GM23338 (cell line): ENCODE data around the gene TBC1D16. TPM values are rescaled to one million over a fixed set of nuclear protein-coding genes. Genes with fewer than 3 reads are reported as not detected.

Experiments used
- ATAC-seq: fragments of 200-7000 bp; cut with Tn5 transposase; 3 replicates; pipeline ENCODE4 v1.9.1; 2020
- DNase-seq: peaks from one replicate; pipeline ENCODE4 v3.0.0-alpha.2; 2015; ENCODE audit warnings: low spot score
- H2AFZ ChIP-seq: fragments of 200-600 bp; sonication (generic); 2 replicates; pipeline ENCODE4 v1.8.0; 2016; ENCODE audit warnings: antibody characterized with exemption, mild to moderate bottlenecking, moderate library complexity
- H3F3A ChIP-seq: fragments of 200-600 bp; sonication (generic); replicated peaks from 2 replicates; pipeline ENCODE4 v1.8.0; 2017; ENCODE audit warnings: antibody characterized with exemption, mixed run types, low read depth
- H3K27ac ChIP-seq: fragments of 200-600 bp; sonication (generic); 2 replicates; pipeline ENCODE4 v1.6.1; 2016; ENCODE audit warnings: low read depth
- H3K27me3 ChIP-seq: fragments of 200-600 bp; sonication (generic); 2 replicates; pipeline ENCODE4 v1.8.0; 2016; ENCODE audit warnings: mild to moderate bottlenecking, mixed run types, moderate library complexity; ENCODE audit not compliant: insufficient read depth
- H3K36me3 ChIP-seq: fragments of 200-600 bp; sonication (generic); 2 replicates; pipeline ENCODE4 v1.8.0; 2016; ENCODE audit warnings: mild to moderate bottlenecking; ENCODE audit not compliant: insufficient read depth
- H3K4me1 ChIP-seq: fragments of 200-600 bp; sonication (generic); 2 replicates; pipeline ENCODE4 v1.8.0; 2016; ENCODE audit warnings: mild to moderate bottlenecking, moderate library complexity; ENCODE audit not compliant: insufficient read depth
- H3K4me2 ChIP-seq: fragments of 200-600 bp; sonication (generic); 2 replicates; pipeline ENCODE4 v1.7.1; 2017; ENCODE audit warnings: mixed run types
- H3K4me3 ChIP-seq: fragments of 200-600 bp; sonication (generic); 2 replicates; pipeline ENCODE4 v1.6.1; 2016; ENCODE audit warnings: mixed run types
- H3K79me2 ChIP-seq: fragments of 200-600 bp; sonication (generic); replicated peaks from 2 replicates; pipeline ENCODE4 v1.8.0; 2017; ENCODE audit warnings: mild to moderate bottlenecking; ENCODE audit not compliant: insufficient read depth
- H3K9me2 ChIP-seq: fragments of 200-600 bp; sonication (generic); 2 replicates; pipeline ENCODE4 v1.8.0; 2017; ENCODE audit not compliant: insufficient read depth
- H4K20me1 ChIP-seq: fragments of 200-600 bp; sonication (generic); replicated peaks from 2 replicates; pipeline ENCODE4 v1.8.0; 2017; ENCODE audit warnings: mild to moderate bottlenecking; ENCODE audit not compliant: insufficient read depth
- H3K27ac Mint-ChIP-seq: 2 replicates; pipeline ENCODE4 v1.8.0; 2020; ENCODE audit warnings: inconsistent platforms, mild to moderate bottlenecking, moderate library complexity, mixed read lengths
- H3K27me3 Mint-ChIP-seq: 3 replicates; pipeline ENCODE4 v1.8.0; 2022; ENCODE audit warnings: low read depth, mild to moderate bottlenecking, moderate library complexity, mixed read lengths, inconsistent platforms; ENCODE audit not compliant: insufficient read depth, poor library complexity
- H3K36me3 Mint-ChIP-seq: 3 replicates; pipeline ENCODE4 v1.8.0; 2021; ENCODE audit warnings: low read depth, mild to moderate bottlenecking, inconsistent platforms, moderate library complexity, mixed read lengths
- H3K4me1 Mint-ChIP-seq: 3 replicates; pipeline ENCODE4 v1.8.0; 2020; ENCODE audit warnings: mild to moderate bottlenecking, inconsistent platforms, mixed read lengths
- H3K4me3 Mint-ChIP-seq: 3 replicates; pipeline ENCODE4 v1.8.0; 2021; ENCODE audit warnings: moderate library complexity, mild to moderate bottlenecking, inconsistent platforms, mixed read lengths
- H3K9me3 Mint-ChIP-seq: 3 replicates; pipeline ENCODE4 v1.8.0; 2020; ENCODE audit warnings: moderate library complexity, mild to moderate bottlenecking, inconsistent platforms, mixed read lengths
- CREB1 ChIP-seq: fragments of 250-450 bp; sonication (Bioruptor Pico); IDR thresholded peaks from 2 replicates; pipeline ENCODE4 v1.5.0; 2020; ENCODE audit warnings: low read depth, mild to moderate bottlenecking, moderate library complexity
- EZH2 ChIP-seq: fragments of 200-600 bp; sonication (generic); IDR thresholded peaks from one replicate; pipeline ENCODE4 v1.8.0; 2017; ENCODE audit warnings: antibody characterized with exemption, mild to moderate bottlenecking, low read depth; ENCODE audit not compliant: unreplicated experiment
- EZH2phosphoT487 ChIP-seq: fragments of 200-600 bp; sonication (generic); IDR thresholded peaks from one replicate; pipeline ENCODE4 v1.8.1; 2018; ENCODE audit warnings: antibody characterized with exemption; ENCODE audit not compliant: unreplicated experiment
- NANOG ChIP-seq: IDR thresholded peaks from 2 replicates; pipeline ENCODE4 v1.6.1; 2016; ENCODE audit warnings: antibody characterized with exemption, borderline replicate concordance
- POLR2AphosphoS5 ChIP-seq: IDR thresholded peaks from 2 replicates; pipeline ENCODE4 v1.6.1; 2016; ENCODE audit warnings: antibody characterized with exemption, low read depth
- STAT1 ChIP-seq: IDR thresholded peaks from one replicate; pipeline ENCODE4 v1.6.1; 2016; ENCODE audit warnings: antibody characterized with exemption; ENCODE audit not compliant: unreplicated experiment
- ZNF114 ChIP-seq: fragments of 250-450 bp; sonication (Bioruptor Pico); IDR thresholded peaks from 2 replicates; pipeline ENCODE4 v1.5.0; 2020; ENCODE audit warnings: mild to moderate bottlenecking, moderate library complexity
- ZNF331 ChIP-seq: fragments of 250-450 bp; sonication (Bioruptor Pico); IDR thresholded peaks from 2 replicates; pipeline ENCODE4 v1.5.0; 2020; ENCODE audit warnings: low read depth, mild to moderate bottlenecking, moderate library complexity
- polyA plus RNA-seq: library from polyadenylated mRNA; unstranded; fragments of >200 nt; fragmentation: Nextera tagmentation; extraction: Ambion mirVana; gene quantifications from 2 replicates; pipeline ENCODE4 v1.2.1, GENCODE V29; 2016
- total RNA-seq: library from RNA; depleted of rRNA; stranded (reverse); fragments of >200 nt; shearing (Covaris generic); gene quantifications from 2 replicates; pipeline ENCODE4 v1.2.3, GENCODE V29; 2014
- TF ChIP-seq, protein P1 (sequence below): IDR thresholded peaks from one replicate; pipeline ENCODE4 v1.6.1; 2018; ENCODE audit warnings: antibody characterized with exemption; ENCODE audit not compliant: unreplicated experiment
- TF ChIP-seq, protein P2 (sequence below), 2 experiments: fragments of 200-600 bp in 1 of 2; sonication (generic) in 1 of 2; conservative IDR thresholded peaks; 2 replicates each; pipeline versions ENCODE4 v1.5.1 to v1.6.1; 2016 to 2017; ENCODE audit warnings: antibody characterized with exemption in 2 of 2, low read depth in 2 of 2, mild to moderate bottlenecking in 2 of 2, moderate library complexity in 1 of 2

Gene TBC1D16
- total and polyA plus RNA-seq, 2 experiments from 2014 or later: 16.7 to 104 TPM

DNA sequence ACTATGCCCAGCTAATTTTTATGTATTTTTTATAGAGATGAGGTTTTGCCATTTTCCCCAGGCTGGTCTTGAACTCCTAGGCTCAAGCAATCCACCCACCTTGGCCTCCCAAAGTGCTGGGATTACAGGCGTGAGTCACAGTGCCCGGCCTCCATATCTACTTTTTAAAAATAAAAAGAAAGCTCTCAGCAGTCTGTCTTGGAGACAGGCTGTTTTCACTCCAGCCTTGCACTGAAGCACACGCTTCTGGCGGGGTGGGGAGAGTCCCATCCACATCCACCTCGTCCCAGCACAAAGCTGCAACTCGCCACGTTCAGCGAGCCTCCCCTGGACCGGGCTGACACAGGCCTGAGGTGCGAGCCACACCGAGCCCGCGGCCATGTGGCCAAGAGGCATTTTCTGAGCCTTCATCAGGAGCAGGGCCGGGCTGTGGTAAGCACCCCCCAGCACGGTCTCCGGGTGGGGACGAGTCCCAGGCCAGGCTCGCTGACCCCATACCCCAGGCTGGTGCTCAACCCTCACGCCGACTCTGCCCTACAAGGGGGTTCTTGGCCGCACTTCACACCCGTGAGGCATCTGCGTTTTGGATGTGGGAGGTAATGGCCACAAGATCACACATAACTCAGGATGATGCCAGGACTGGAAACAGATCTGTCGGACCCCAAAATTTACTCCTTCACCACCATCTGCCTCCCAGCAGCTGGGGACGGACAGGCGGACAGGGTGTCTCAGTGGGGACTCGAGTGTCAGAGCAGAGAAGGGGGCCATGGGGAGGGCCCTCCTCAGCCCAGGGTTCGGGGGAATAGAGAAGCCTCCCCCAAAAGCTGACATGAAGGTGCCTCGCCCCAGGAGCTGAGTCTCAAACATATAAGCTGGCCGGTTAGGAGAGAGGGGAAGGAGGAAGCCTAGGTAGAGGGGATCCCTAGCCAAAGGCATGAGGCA lies 28.6 kb downstream of the TBC1D16 start:
- Mint-ChIP-seq H3K36me3 (peaks cover 13% of the 10 kb centered on the region), H3K4me1 (peaks cover 11% of the 10 kb centered on the region), H3K27ac (no peak overlapping the region), H3K9me3 (no peaks in the 10 kb centered on the region), H3K4me3 (no peak overlapping the region; the same call in 2 of the 3 replicates), H3K27me3 (peaks cover 11% of the 10 kb centered on the region)
- Histone ChIP-seq H3K9me2 (no peaks in the 10 kb centered on the region), H3K27ac (no peak overlapping the region; the same call in 1 of the 2 replicates), H2AFZ (no peak overlapping the region), H3K27me3 (no peaks in the 10 kb centered on the region), H3K4me2 (peak overlapping the region; percentile 85), H4K20me1 (peaks cover 4% of the 10 kb centered on the region), H3K4me3 (no peak overlapping the region), H3K79me2 (peaks cover 20% of the 10 kb centered on the region), H3K4me1 (peaks cover 8% of the 10 kb centered on the region), H3K36me3 (no peaks in the 10 kb centered on the region), H3F3A (peaks cover 5% of the 10 kb centered on the region; the same call in 1 of the 2 replicates)
- TF ChIP-seq POLR2AphosphoS5 (0 out of 2 replicates have a peak, but pooled peaks have one; percentile 2), EZH2 (no peak)
- DNase-seq: no peak
- no peak for ATAC-seq

DNA sequence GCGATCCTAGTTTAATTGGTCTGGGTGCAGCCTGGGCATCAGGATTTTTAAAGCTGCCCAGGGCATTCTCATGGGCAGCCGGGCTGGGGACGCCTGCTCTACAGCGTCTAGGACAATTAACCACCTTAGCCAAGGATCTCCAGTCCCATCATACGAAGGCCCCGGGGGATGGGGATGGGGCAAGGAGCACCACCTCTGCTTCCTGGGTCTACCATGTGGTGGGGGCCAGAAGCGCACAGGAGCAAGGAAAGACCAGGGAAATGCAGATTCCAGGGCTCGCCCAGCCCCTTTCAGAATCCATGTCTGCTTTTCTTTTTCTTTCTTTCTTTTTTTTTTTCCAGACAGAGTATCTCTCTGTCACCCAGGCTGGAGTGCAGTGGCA lies 29.3 kb downstream of the TBC1D16 start:
- Histone ChIP-seq H3K4me2 (peak overlapping the region; percentile 85), H3K27ac (no peak overlapping the region; the same call in 1 of the 2 replicates), H3K27me3 (no peaks in the 10 kb centered on the region), H3K9me2 (no peaks in the 10 kb centered on the region), H3K36me3 (no peaks in the 10 kb centered on the region), H4K20me1 (peaks cover 4% of the 10 kb centered on the region), H3F3A (peaks cover 5% of the 10 kb centered on the region; the same call in 1 of the 2 replicates), H3K79me2 (peaks cover 20% of the 10 kb centered on the region), H3K4me1 (peaks cover 8% of the 10 kb centered on the region), H2AFZ (no peak overlapping the region), H3K4me3 (peak overlapping the region; percentile 59)
- DNase-seq (no peak), ATAC-seq (peak; percentile 16)
- peak overlapping the region; percentile 72 for H3K4me3 Mint-ChIP-seq
- peaks cover 13% of the 10 kb centered on the region for H3K36me3 Mint-ChIP-seq
- peaks cover 11% of the 10 kb centered on the region for H3K4me1 Mint-ChIP-seq
- no peaks in the 10 kb centered on the region for H3K9me3 Mint-ChIP-seq
- 0 out of 2 replicates have a peak overlapping the region, but pooled peaks have one; percentile 5 for H3K27ac Mint-ChIP-seq
- peaks cover 11% of the 10 kb centered on the region for H3K27me3 Mint-ChIP-seq
- TF ChIP-seq ZNF331: no peak
- TF ChIP-seq EZH2phosphoT487: no peak
- no peak for TF ChIP-seq ZNF114 (CRISPR knock-in tag)
- no peak for TF ChIP-seq NANOG
- TF ChIP-seq POLR2AphosphoS5: no peak
- TF ChIP-seq CREB1 (CRISPR knock-in tag): no peak
- no peak for TF ChIP-seq EZH2
- TF ChIP-seq, protein P1, sequence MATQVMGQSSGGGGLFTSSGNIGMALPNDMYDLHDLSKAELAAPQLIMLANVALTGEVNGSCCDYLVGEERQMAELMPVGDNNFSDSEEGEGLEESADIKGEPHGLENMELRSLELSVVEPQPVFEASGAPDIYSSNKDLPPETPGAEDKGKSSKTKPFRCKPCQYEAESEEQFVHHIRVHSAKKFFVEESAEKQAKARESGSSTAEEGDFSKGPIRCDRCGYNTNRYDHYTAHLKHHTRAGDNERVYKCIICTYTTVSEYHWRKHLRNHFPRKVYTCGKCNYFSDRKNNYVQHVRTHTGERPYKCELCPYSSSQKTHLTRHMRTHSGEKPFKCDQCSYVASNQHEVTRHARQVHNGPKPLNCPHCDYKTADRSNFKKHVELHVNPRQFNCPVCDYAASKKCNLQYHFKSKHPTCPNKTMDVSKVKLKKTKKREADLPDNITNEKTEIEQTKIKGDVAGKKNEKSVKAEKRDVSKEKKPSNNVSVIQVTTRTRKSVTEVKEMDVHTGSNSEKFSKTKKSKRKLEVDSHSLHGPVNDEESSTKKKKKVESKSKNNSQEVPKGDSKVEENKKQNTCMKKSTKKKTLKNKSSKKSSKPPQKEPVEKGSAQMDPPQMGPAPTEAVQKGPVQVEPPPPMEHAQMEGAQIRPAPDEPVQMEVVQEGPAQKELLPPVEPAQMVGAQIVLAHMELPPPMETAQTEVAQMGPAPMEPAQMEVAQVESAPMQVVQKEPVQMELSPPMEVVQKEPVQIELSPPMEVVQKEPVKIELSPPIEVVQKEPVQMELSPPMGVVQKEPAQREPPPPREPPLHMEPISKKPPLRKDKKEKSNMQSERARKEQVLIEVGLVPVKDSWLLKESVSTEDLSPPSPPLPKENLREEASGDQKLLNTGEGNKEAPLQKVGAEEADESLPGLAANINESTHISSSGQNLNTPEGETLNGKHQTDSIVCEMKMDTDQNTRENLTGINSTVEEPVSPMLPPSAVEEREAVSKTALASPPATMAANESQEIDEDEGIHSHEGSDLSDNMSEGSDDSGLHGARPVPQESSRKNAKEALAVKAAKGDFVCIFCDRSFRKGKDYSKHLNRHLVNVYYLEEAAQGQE: no peak
- TF ChIP-seq, protein P2, sequence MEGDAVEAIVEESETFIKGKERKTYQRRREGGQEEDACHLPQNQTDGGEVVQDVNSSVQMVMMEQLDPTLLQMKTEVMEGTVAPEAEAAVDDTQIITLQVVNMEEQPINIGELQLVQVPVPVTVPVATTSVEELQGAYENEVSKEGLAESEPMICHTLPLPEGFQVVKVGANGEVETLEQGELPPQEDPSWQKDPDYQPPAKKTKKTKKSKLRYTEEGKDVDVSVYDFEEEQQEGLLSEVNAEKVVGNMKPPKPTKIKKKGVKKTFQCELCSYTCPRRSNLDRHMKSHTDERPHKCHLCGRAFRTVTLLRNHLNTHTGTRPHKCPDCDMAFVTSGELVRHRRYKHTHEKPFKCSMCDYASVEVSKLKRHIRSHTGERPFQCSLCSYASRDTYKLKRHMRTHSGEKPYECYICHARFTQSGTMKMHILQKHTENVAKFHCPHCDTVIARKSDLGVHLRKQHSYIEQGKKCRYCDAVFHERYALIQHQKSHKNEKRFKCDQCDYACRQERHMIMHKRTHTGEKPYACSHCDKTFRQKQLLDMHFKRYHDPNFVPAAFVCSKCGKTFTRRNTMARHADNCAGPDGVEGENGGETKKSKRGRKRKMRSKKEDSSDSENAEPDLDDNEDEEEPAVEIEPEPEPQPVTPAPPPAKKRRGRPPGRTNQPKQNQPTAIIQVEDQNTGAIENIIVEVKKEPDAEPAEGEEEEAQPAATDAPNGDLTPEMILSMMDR (conservative IDR thresholded peaks at IDR 0.05; ENCODE audit: low read depth in 2 of 2): no peak
- no peak for TF ChIP-seq STAT1
